D721Med (cell line): Measurements from ENCODE around the gene CCDC82.

ENCODE experiments used
- DNase-seq: peaks from one replicate; pipeline ENCODE4 v3.0.0; 2011; ENCODE audit warnings: low spot score; ENCODE audit not compliant: insufficient read length
- FAIRE-seq: peaks from 2 replicates; lab custom pipeline; 2011; peaks lifted over from hg19 to GRCh38; lab: Jason Lieb, UNC
- CTCF ChIP-seq: IDR thresholded peaks from 2 replicates; pipeline ENCODE4 v1.5.1; 2012; ENCODE audit warnings: mild to moderate bottlenecking, control low read depth; ENCODE audit not compliant: insufficient read depth; ENCODE audit errors: missing control alignments

CCDC82 gene

DNA sequence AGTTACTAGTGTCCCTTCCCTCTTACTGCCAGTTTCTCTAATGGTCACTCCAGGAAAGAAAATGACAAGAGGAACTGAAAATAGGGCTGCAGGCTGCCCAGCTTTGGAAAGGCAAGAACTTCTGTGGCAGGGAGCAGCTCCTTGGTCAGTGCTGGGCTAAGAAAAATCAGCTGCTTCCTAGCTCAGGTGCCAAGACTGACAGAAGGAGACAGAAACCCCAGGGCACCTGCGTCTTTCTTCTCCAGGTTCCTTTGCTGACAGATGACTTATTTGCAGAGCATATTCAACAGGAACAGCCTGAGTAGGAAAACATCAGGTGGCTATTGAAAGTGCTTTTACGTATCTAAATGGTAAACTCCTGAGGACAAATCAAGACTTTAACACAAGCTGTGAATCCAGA lies 72.1 kb downstream of the CCDC82 start:
- no peak for DNase-seq
- TF ChIP-seq CTCF: no peak
- FAIRE-seq: no peak

DNA sequence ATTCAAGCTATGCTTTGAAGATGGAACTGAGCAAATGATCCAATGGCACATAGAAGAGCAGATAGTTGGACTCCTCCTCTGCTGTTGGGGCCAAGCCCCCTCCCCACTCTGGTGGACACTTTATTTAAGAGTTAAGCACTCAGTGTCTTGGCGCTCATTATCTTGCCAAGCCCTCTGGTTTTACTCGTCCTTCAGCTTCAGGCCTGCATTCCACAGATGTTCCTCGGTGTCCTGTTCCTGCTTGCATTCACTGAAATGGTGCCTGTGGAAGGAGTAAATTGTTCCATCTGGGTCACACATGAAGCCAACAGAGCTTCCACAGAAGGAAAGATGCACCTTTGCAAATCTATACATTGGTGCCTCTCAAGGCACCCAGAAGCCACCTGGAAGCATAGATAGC lies 72.8 kb downstream of the CCDC82 start:
- no peak for DNase-seq
- no peak for TF ChIP-seq CTCF
- FAIRE-seq: no peak

- TF ChIP-seq CTCF: no peak
- no peak for DNase-seq
- no peak for FAIRE-seq
Observed at GRCh38 chr11:96315476-96315875, 74.2 kb downstream of the CCDC82 start.

DNA sequence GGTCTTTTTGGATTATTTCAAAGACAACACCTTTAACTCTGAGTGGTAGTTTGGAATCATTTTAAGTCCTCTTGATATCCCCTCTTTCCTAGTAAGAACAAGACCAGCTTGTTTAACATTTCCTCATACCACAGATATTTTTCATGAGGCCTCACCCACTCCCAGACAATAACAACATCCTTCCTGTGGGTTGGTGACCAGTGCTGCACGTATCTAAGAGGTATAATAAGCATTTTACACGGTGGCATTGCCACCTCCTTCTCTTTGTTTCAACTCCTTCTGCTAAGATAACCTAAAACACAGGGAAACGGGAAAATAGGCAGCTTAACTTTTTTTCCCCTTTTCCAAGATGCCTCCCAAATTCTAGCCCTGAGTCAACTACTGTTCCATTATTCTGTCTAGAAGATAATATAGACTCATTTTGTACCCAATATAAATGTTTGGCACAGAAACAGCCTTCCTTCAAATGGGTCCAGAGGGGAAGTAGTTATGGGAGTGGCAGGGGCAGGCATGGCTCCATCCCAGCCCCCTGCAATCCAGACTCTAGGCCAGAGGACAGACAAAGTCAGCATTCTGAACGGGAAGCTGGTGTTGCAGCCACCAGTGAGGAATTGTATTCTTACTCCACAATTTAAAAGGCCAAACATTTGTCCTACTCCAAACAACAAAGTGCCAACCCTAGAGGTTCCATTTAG lies 75.2 kb downstream of the CCDC82 start:
- TF ChIP-seq CTCF: no peak
- DNase-seq: no peak
- no peak for FAIRE-seq

- no peak for TF ChIP-seq CTCF
- DNase-seq (no peak), FAIRE-seq (no peak)
Observed at GRCh38 chr11:96313163-96313562, 76.5 kb downstream of the CCDC82 start.

- DNase-seq (no peak), FAIRE-seq (no peak)
- TF ChIP-seq CTCF: no peak
Observed at GRCh38 chr11:96311120-96311568, 78.6 kb downstream of the CCDC82 start.

- no peak for TF ChIP-seq CTCF
- FAIRE-seq (no peak), DNase-seq (no peak)
Observed at GRCh38 chr11:96310236-96310635, 79.5 kb downstream of the CCDC82 start.
